HEK293 (cell line): ENCODE results near the gene FRY.

Source experiments
- CTCF ChIP-seq: fragments of 450-650 bp; formaldehyde crosslinking; IDR thresholded peaks from 2 replicates; pipeline ENCODE4 v1.5.1; 2016; ENCODE audit warnings: missing biosample characterization, missing genetic modification characterization
- TSHZ1 ChIP-seq: fragments of 450-650 bp; formaldehyde crosslinking; IDR thresholded peaks from 2 replicates; pipeline ENCODE4 v1.5.1; 2016; ENCODE audit warnings: missing biosample characterization, missing genetic modification characterization, borderline replicate concordance
- ZBTB7A ChIP-seq: fragments of 450-650 bp; formaldehyde crosslinking; IDR thresholded peaks from 2 replicates; pipeline ENCODE4 v1.5.1; 2016; ENCODE audit warnings: low read depth, missing biosample characterization, missing genetic modification characterization
- ZNF391 ChIP-seq: fragments of 450-650 bp; formaldehyde crosslinking; IDR thresholded peaks from 2 replicates; pipeline ENCODE4 v1.5.1; 2016; ENCODE audit warnings: low read depth, missing biosample characterization, missing genetic modification characterization, borderline replicate concordance

GRCh38 chr13:32281096-32281495 lies 249.5 kb downstream of the FRY start:
- TF ChIP-seq TSHZ1 (no peak), ZBTB7A (tag by site-specific recombination) (no peak), CTCF (tag by site-specific recombination) (no peak), ZNF391 (tag by site-specific recombination) (no peak)
